Parathyroid adenoma (tissue), 2 donors: ENCODE data around the gene ANKRD23.

Experiments used
- H2AFZ ChIP-seq: fragments of 300-600 bp; sonication (generic); one replicate; pipeline ENCODE4 v1.7.0; 2017; ENCODE audit warnings: antibody characterized with exemption, mild to moderate bottlenecking
- H3K27ac ChIP-seq: fragments of 300-600 bp; sonication (generic); one replicate; pipeline ENCODE4 v1.7.0; 2017
- H3K27me3 ChIP-seq: fragments of 300-600 bp; sonication (generic); one replicate; pipeline ENCODE4 v1.7.0; 2017; ENCODE audit warnings: low read length; ENCODE audit not compliant: control insufficient read depth, insufficient read depth
- H3K36me3 ChIP-seq: fragments of 300-600 bp; sonication (generic); one replicate; pipeline ENCODE4 v1.7.0; 2017; ENCODE audit warnings: low read length; ENCODE audit not compliant: control insufficient read depth, insufficient read depth
- H3K4me1 ChIP-seq: fragments of 300-600 bp; sonication (generic); one replicate; pipeline ENCODE4 v1.7.0; 2017; ENCODE audit warnings: control low read depth
- H3K4me2 ChIP-seq: fragments of 300-600 bp; sonication (generic); one replicate; pipeline ENCODE4 v1.7.0; 2017; ENCODE audit warnings: low read length
- H3K4me3 ChIP-seq: fragments of 300-600 bp; sonication (generic); one replicate; pipeline ENCODE4 v1.7.0; 2017; ENCODE audit warnings: low read depth, low read length
- H3K79me2 ChIP-seq: fragments of 300-600 bp; sonication (generic); one replicate; pipeline ENCODE4 v1.7.0; 2017; ENCODE audit warnings: control low read depth
- H3K9ac ChIP-seq: fragments of 300-600 bp; sonication (generic); one replicate; pipeline ENCODE4 v1.7.0; 2017; ENCODE audit warnings: mild to moderate bottlenecking
- H3K9me3 ChIP-seq: fragments of 300-600 bp; sonication (generic); one replicate; pipeline ENCODE4 v1.7.0; 2017; ENCODE audit warnings: low read length; ENCODE audit not compliant: control insufficient read depth
- CTCF ChIP-seq: fragments of 300-600 bp; sonication (generic); IDR thresholded peaks from one replicate; pipeline ENCODE4 v1.7.0; 2017; ENCODE audit warnings: antibody characterized with exemption, mild to moderate bottlenecking
- donor health status: primary hyperparathyroidism.

The ANKRD23 gene

DNA sequence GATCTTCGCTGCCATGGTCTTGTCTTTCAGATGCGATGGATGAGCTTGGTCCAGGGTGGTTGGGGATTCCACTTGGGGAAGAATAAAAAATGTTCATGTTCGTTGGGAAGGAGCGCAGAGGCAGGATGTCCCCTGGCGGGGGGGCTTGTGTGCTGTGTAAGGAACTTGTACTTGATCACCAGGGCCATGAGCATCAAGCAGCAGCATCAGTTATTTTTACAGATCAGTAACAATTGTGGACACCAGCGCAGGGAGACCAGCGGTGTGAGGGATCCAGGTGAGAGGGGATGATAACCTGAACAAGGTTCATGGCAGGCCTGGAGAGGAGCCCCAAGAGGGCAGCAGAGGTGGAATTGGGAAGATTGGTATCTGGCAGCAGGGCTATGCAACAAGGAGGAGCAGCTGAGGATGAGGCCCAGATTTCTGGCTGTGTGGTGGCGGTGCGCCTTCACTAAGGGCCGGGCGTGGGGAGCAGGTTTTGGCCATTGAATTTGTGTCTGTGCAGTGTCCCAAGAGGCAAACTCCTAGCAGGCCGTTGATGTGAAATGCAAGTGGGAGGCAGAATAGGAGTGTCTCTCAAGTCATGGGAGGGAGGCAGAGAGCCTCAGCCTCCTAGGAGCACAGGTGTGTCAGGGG lies 23.8 kb downstream of the ANKRD23 start:
- no peak overlapping the region for H3K9ac ChIP-seq

DNA sequence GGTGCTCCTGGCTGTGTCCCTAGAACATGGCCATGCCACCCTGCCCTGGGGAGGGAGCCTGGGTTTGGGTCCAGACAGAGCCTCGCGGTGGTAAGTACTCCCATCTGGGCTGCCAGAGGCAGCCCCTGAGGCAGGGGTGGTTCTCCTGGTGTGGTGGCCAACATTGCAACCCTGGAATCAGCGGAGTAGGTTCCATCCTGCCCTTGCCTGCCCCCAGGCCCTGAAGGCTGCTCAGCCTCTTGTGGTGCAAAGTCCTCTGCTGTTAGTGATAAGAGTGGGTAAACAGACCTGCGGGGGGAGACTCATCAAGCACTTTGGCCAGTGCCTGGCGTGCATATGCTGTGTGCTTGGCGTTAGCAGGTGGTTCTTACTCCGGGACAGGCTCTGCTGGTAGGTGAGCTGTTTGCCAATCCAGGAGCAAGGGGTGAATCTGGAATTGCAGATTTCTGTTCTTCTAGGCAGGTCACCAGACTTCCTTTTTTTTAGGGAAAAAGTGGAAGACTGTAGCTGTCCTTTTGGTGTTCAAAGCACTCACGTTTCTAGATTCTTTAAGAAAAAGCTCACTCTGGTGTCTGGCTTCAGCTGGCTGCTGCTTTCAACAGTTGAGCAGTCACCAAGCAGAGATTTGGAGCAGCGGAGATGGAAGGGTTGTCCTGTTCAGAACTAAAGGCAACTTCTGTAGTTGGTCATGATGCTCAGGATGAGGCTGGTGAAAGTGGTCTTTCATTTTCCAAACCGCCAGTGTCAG lies 24.5 kb downstream of the ANKRD23 start:
- Histone ChIP-seq H3K36me3 (no peaks in the 10 kb centered on the region), H3K4me2 (peak overlapping the region; percentile 34), H3K79me2 (peaks cover 38% of the 10 kb centered on the region), H3K4me1 (peaks cover 31% of the 10 kb centered on the region), H3K9me3 (no peaks in the 10 kb centered on the region), H3K9ac (no peak overlapping the region), H2AFZ (no peak overlapping the region), H3K4me3 (no peak overlapping the region), H3K27ac (no peak overlapping the region), H3K27me3 (no peaks in the 10 kb centered on the region)
- TF ChIP-seq CTCF, result no peak

More for the DNA sequence above, 23.8 kb downstream of the ANKRD23 start:
- H3K79me2 ChIP-seq, result peaks cover 45% of the 10 kb centered on the region
- H3K4me3 ChIP-seq, result no peak overlapping the region
- H3K36me3 ChIP-seq, result no peaks in the 10 kb centered on the region
- no peak overlapping the region for H2AFZ ChIP-seq
- H3K9me3 ChIP-seq, result no peaks in the 10 kb centered on the region
- H3K4me2 ChIP-seq, result no peak overlapping the region
- no peaks in the 10 kb centered on the region for H3K27me3 ChIP-seq
- H3K27ac ChIP-seq, result no peak overlapping the region
- H3K4me1 ChIP-seq, result peaks cover 31% of the 10 kb centered on the region
- TF ChIP-seq CTCF, result no peak

GRCh38 chr2:96817882-96818281 lies 25.9 kb downstream of the ANKRD23 start:
- H2AFZ ChIP-seq, result no peak overlapping the region
- no peaks in the 10 kb centered on the region for H3K27me3 ChIP-seq
- peak overlapping the region; percentile 97 for H3K4me2 ChIP-seq
- peak overlapping the region; percentile 56 for H3K4me3 ChIP-seq
- no peak overlapping the region for H3K27ac ChIP-seq
- H3K9me3 ChIP-seq, result no peaks in the 10 kb centered on the region
- no peak overlapping the region for H3K9ac ChIP-seq
- H3K79me2 ChIP-seq, result peaks cover 38% of the 10 kb centered on the region
- H3K4me1 ChIP-seq, result peaks cover 29% of the 10 kb centered on the region
- no peaks in the 10 kb centered on the region for H3K36me3 ChIP-seq
- no peak for TF ChIP-seq CTCF

- Histone ChIP-seq H3K4me2 (peak overlapping the region; percentile 97), H3K27me3 (no peaks in the 10 kb centered on the region), H3K9me3 (no peaks in the 10 kb centered on the region), H2AFZ (no peak overlapping the region), H3K9ac (no peak overlapping the region), H3K4me3 (peak overlapping the region; percentile 56), H3K79me2 (peaks cover 34% of the 10 kb centered on the region), H3K36me3 (no peaks in the 10 kb centered on the region), H3K27ac (no peak overlapping the region), H3K4me1 (peaks cover 25% of the 10 kb centered on the region)
- TF ChIP-seq CTCF, result no peak
Measured at GRCh38 chr2:96816836-96817702, 26.8 kb downstream of the ANKRD23 start.
